HepG2 (cell line): ENCODE results near the gene NT5DC4. TPM values are rescaled to one million over a fixed set of nuclear protein-coding genes. Genes with fewer than 3 reads are reported as not detected.

ENCODE experiments used
- HIVEP1 ChIP-seq: sonication (generic); formaldehyde crosslinking; IDR thresholded peaks from 2 replicates; pipeline ENCODE4 v1.4.0; 2020; ENCODE audit warnings: mild to moderate bottlenecking, missing genetic modification reagents
- HMGXB4 ChIP-seq, 2 experiments: sonication (generic) in 1 of 2; formaldehyde crosslinking in 1 of 2; IDR thresholded peaks; 2 replicates each; pipeline versions ENCODE4 v1.4.0 to v1.6.1; 2018 to 2020; ENCODE audit warnings: missing genetic modification reagents in 2 of 2, borderline replicate concordance in 1 of 2, low read depth in 1 of 2, mild to moderate bottlenecking in 1 of 2, missing biosample characterization in 1 of 2
- KAT7 ChIP-seq: IDR thresholded peaks from 2 replicates; pipeline ENCODE4 v1.6.1; 2018; ENCODE audit warnings: borderline replicate concordance, missing compliant biosample characterization
- KDM3A ChIP-seq: IDR thresholded peaks from 2 replicates; pipeline ENCODE4 v1.6.1; 2018; ENCODE audit warnings: low read depth, missing compliant biosample characterization
- NCOA2 ChIP-seq: sonication (generic); formaldehyde crosslinking; IDR thresholded peaks from 2 replicates; pipeline ENCODE4 v1.8.0; 2022; ENCODE audit warnings: inconsistent platforms
- NFKBIZ ChIP-seq: IDR thresholded peaks from 2 replicates; pipeline ENCODE4 v1.6.1; 2018; ENCODE audit warnings: missing genetic modification reagents, missing compliant biosample characterization
- NR2F6 ChIP-seq, 2 experiments: IDR thresholded peaks; 2 replicates each; pipeline ENCODE4 v1.6.1; 2016; ENCODE audit warnings: antibody characterized with exemption in 1 of 2, mild to moderate bottlenecking in 1 of 2
- ZNF142 ChIP-seq: sonication (generic); formaldehyde crosslinking; IDR thresholded peaks from 2 replicates; pipeline ENCODE4 v1.4.0; 2020; ENCODE audit warnings: missing genetic modification reagents
- ZNF30 ChIP-seq: sonication (generic); formaldehyde crosslinking; IDR thresholded peaks from 2 replicates; pipeline ENCODE4 v1.5.0; 2020; ENCODE audit warnings: mild to moderate bottlenecking, missing genetic modification reagents
- ZNF362 ChIP-seq: sonication (generic); formaldehyde crosslinking; IDR thresholded peaks from 2 replicates; pipeline ENCODE4 v1.4.0; 2020; ENCODE audit warnings: missing genetic modification reagents, mild to moderate bottlenecking, borderline replicate concordance
- ZNF646 ChIP-seq: sonication (generic); formaldehyde crosslinking; IDR thresholded peaks from 2 replicates; pipeline ENCODE4 v1.9.0; 2021; ENCODE audit warnings: mild to moderate bottlenecking, missing genetic modification reagents
- ZSCAN9 ChIP-seq: IDR thresholded peaks from 2 replicates; pipeline ENCODE4 v1.6.1; 2016; ENCODE audit warnings: borderline replicate concordance
- polyA plus RNA-seq, 8 experiments: library from polyadenylated mRNA; depleted of rRNA in 3 of 8; stranded (reverse) in 7 of 8; unstranded in 1 of 8; fragments of >200 nt; fragmentation: Illumina TruSeq in 4 of 8; extraction: Trizol in 4 of 8; gene quantifications; 2 replicates each; pipeline versions ENCODE4 v1.2.1 to v1.2.3, GENCODE V29; 2011 to 2016; ENCODE audit warnings: low read depth in 4 of 8, missing spikeins in 1 of 8, mixed read lengths in 1 of 8; ENCODE audit not compliant: insufficient read depth in 1 of 8
- total RNA-seq, 5 experiments: library from RNA; depleted of rRNA; stranded (reverse); fragments of >200 nt; fragmentation: Illumina TruSeq; extraction: Trizol; gene quantifications; 2 replicates each; pipeline ENCODE4 v1.2.3, GENCODE V29; 2016; ENCODE audit warnings: low read depth in 1 of 5

Gene NT5DC4
- total and polyA plus RNA-seq, 2 of the 13 experiments (the other 11 are each of a cell fraction or from before 2014, with no cell fraction given): 0.04 to 4.2 TPM

GRCh38 chr2:112749755-112750559, 29.1 kb downstream of the NT5DC4 start (continued):
- TF ChIP-seq ZNF362: 0 out of 2 replicates have a peak, but pooled peaks have one; percentile 28
- TF ChIP-seq HIVEP1: no peak
- TF ChIP-seq ZNF30 (CRISPR knock-in tag): no peak
- TF ChIP-seq KDM3A (CRISPR knock-in tag): 0 out of 2 replicates have a peak, but pooled peaks have one; percentile 54
- peak; percentile 28; the same call in 1 of the 2 replicates for TF ChIP-seq NCOA2 (CRISPR knock-in tag)
- TF ChIP-seq ZSCAN9 (CRISPR knock-in tag): 0 out of 2 replicates have a peak, but pooled peaks have one; percentile 51
- peak in 1 of 2 experiments; percentile 52; a peak in 1 of 4 replicates for TF ChIP-seq HMGXB4 (CRISPR knock-in tag; IDR thresholded peaks at IDR 0.05; ENCODE audit: borderline replicate concordance in 1 of 2, low read depth in 1 of 2)
- TF ChIP-seq KAT7 (CRISPR knock-in tag): peak; percentile 60; the same call in 1 of the 2 replicates
- no peak for TF ChIP-seq ZNF142
- TF ChIP-seq ZNF646 (CRISPR knock-in tag): no peak
- TF ChIP-seq NR2F6 (IDR thresholded peaks at IDR 0.05): no peak
- peak; percentile 14; the same call in 1 of the 2 replicates for TF ChIP-seq NR2F6 (CRISPR knock-in tag; IDR thresholded peaks at IDR 0.05)
- no peak for TF ChIP-seq NFKBIZ
